Stimulated activated naive CD4-positive, alpha-beta T cell treated with Interleukin-2 at 50 U/mL for 16 hours (primary cell): ENCODE results near the gene ORC4.

ENCODE experiments used
- DNase-seq: peaks from one replicate; lab custom pipeline; 2025; lab: John Stamatoyannopoulos, UW

ORC4 gene

GRCh38 chr2:147933931-147934330, 86.6 kb downstream of the ORC4 start:
- DNase-seq = no peak

- DNase-seq = no peak
Measured at GRCh38 chr2:147927053-147927588, 93.4 kb downstream of the ORC4 start.

- DNase-seq = no peak
Measured at GRCh38 chr2:147925886-147926285, 94.7 kb downstream of the ORC4 start.

GRCh38 chr2:147924647-147925046, 95.9 kb downstream of the ORC4 start:
- DNase-seq = no peak

- DNase-seq = no peak
Measured at GRCh38 chr2:147923846-147924245, 96.7 kb downstream of the ORC4 start.

- no peak for DNase-seq
Measured at GRCh38 chr2:147917161-147917560, 103.4 kb downstream of the ORC4 start.

- no peak for DNase-seq
Measured at GRCh38 chr2:147916723-147917122, 103.8 kb downstream of the ORC4 start.

GRCh38 chr2:147916067-147916466, 104.5 kb downstream of the ORC4 start:
- no peak for DNase-seq

GRCh38 chr2:147913701-147914480, 106.6 kb downstream of the ORC4 start:
- DNase-seq = no peak

GRCh38 chr2:147910990-147911473, 109.5 kb downstream of the ORC4 start:
- DNase-seq = no peak

- DNase-seq = no peak
Measured at GRCh38 chr2:147909178-147909577, 111.4 kb downstream of the ORC4 start.

GRCh38 chr2:147904051-147904450, 116.5 kb downstream of the ORC4 start:
- DNase-seq = no peak

GRCh38 chr2:147888680-147889079, 131.9 kb downstream of the ORC4 start:
- no peak for DNase-seq

- DNase-seq = no peak
Measured at GRCh38 chr2:147886136-147886535, 134.4 kb downstream of the ORC4 start.

GRCh38 chr2:147884830-147885229, 135.7 kb downstream of the ORC4 start:
- DNase-seq = no peak

GRCh38 chr2:147882631-147883030, 137.9 kb downstream of the ORC4 start:
- no peak for DNase-seq
